SK-N-SH (cell line): ENCODE measurements around the gene DIS3L2. TPM values are rescaled to one million over a fixed set of nuclear protein-coding genes. Genes with fewer than 3 reads are reported as not detected.

Source experiments
- CTCF ChIA-PET: fragments of 300-600, 350-600 bp; formaldehyde crosslinking; extraction: SDS; loops from one replicate; lab custom pipeline; 2021; lab: Yijun Ruan, JAX
- POLR2A ChIA-PET: fragments of 350-600 bp; sonication (Branson Sonifier 250); formaldehyde crosslinking; extraction: SDS; loops from one replicate; lab custom pipeline; 2020; ENCODE audit warnings: antibody characterized with exemption, inconsistent platforms; lab: Yijun Ruan, JAX
- DNase-seq: peaks from one replicate; pipeline ENCODE4 v3.0.0; 2012
- H2AFZ ChIP-seq: fragments of 200-600 bp; sonication (generic); 2 replicates; pipeline ENCODE4 v1.8.1; 2016; ENCODE audit warnings: antibody characterized with exemption, mild to moderate bottlenecking, low read depth
- H3F3A ChIP-seq: fragments of 200-600 bp; sonication (generic); replicated peaks from 2 replicates; pipeline ENCODE3; 2016; ENCODE audit warnings: antibody characterized with exemption, mild to moderate bottlenecking; ENCODE audit not compliant: insufficient read depth
- H3K27ac ChIP-seq, 2 experiments: fragments of 200-500 bp in 1 of 2; fragments of 200-600 bp in 1 of 2; sonication (Bioruptor generic) in 1 of 2; sonication (generic), shearing (Covaris generic) in 1 of 2; 2 replicates each; pipeline versions ENCODE4 v1.5.1 to v1.6.1; 2014 to 2016; ENCODE audit warnings: low read depth in 2 of 2, inconsistent platforms in 1 of 2, low read length in 1 of 2, mild to moderate bottlenecking in 1 of 2, mixed read lengths in 1 of 2
- H3K27me3 ChIP-seq: fragments of 200-600 bp; sonication (generic), shearing (Covaris generic); 2 replicates; pipeline ENCODE4 v1.6.1; 2016; ENCODE audit warnings: mixed run types; ENCODE audit not compliant: insufficient read depth
- H3K36me3 ChIP-seq, 2 experiments: fragments of 200-500 bp in 1 of 2; fragments of 200-600 bp in 1 of 2; sonication (Bioruptor generic) in 1 of 2; sonication (generic) in 1 of 2; replicated peaks in 1 of 2; 2 replicates each; pipeline versions ENCODE3 to v1.5.1; 2014 to 2016; ENCODE audit warnings: low read length in 1 of 2, mild to moderate bottlenecking in 1 of 2; ENCODE audit not compliant: insufficient read depth in 2 of 2, control insufficient read depth in 1 of 2
- H3K4me1 ChIP-seq, 2 experiments: fragments of 200-500 bp in 1 of 2; fragments of 200-600 bp in 1 of 2; sonication (Bioruptor generic) in 1 of 2; sonication (generic), shearing (Covaris generic) in 1 of 2; 2 replicates each; pipeline versions ENCODE4 v1.5.1 to v1.6.1; 2014 to 2016; ENCODE audit warnings: low read depth in 1 of 2, low read length in 1 of 2, mixed run types in 1 of 2; ENCODE audit not compliant: insufficient read depth in 2 of 2, control insufficient read depth in 1 of 2
- H3K4me2 ChIP-seq: fragments of 200-600 bp; sonication (generic), shearing (Covaris generic); 2 replicates; pipeline ENCODE4 v1.6.1; 2017; ENCODE audit warnings: mixed run types
- H3K4me3 ChIP-seq, 2 experiments: fragments of 200-500 bp in 1 of 2; fragments of 200-600 bp in 1 of 2; sonication (Bioruptor generic) in 1 of 2; sonication (generic), shearing (Covaris generic) in 1 of 2; 2 replicates each; pipeline versions ENCODE4 v1.5.1 to v1.8.1; 2014 to 2016; ENCODE audit warnings: low read depth in 2 of 2, inconsistent platforms in 1 of 2, low read length in 1 of 2, mild to moderate bottlenecking in 1 of 2, mixed read lengths in 1 of 2, moderate library complexity in 1 of 2
- H3K79me2 ChIP-seq: fragments of 200-600 bp; sonication (generic); 2 replicates; pipeline ENCODE4 v1.8.1; 2017; ENCODE audit warnings: mild to moderate bottlenecking; ENCODE audit not compliant: insufficient read depth
- H3K9ac ChIP-seq: fragments of 200-600 bp; sonication (generic); 2 replicates; pipeline ENCODE4 v1.6.1; 2017; ENCODE audit warnings: mixed run types
- H3K9me2 ChIP-seq: fragments of 200-600 bp; sonication (generic); 2 replicates; pipeline ENCODE4 v1.6.1; 2017; ENCODE audit warnings: mixed run types
- H3K9me3 ChIP-seq: fragments of 200-600 bp; sonication (generic); 2 replicates; pipeline ENCODE4 v1.6.1; 2017; ENCODE audit warnings: mixed run types, mild to moderate bottlenecking, moderate library complexity
- H4K20me1 ChIP-seq: fragments of 200-600 bp; sonication (generic); 2 replicates; pipeline ENCODE4 v1.6.1; 2017; ENCODE audit warnings: mild to moderate bottlenecking, mixed run types; ENCODE audit not compliant: insufficient read depth
- CHD2 ChIP-seq: fragments of 150-350 bp; IDR thresholded peaks from 2 replicates; pipeline ENCODE4 v1.6.1; 2018; ENCODE audit warnings: low read length; ENCODE audit not compliant: partially characterized antibody
- EP300 ChIP-seq, 2 experiments: IDR thresholded peaks; 2 replicates each; pipeline versions ENCODE4 v1.4.0 to v1.6.1; 2012; ENCODE audit warnings: borderline replicate concordance in 1 of 2, low read depth in 1 of 2, low read length in 1 of 2
- FOSL2 ChIP-seq: IDR thresholded peaks from 2 replicates; pipeline ENCODE4 v1.4.0; 2012; ENCODE audit warnings: low read depth, mild to moderate bottlenecking, moderate library complexity, borderline replicate concordance
- NFIC ChIP-seq: IDR thresholded peaks from 2 replicates; pipeline ENCODE4 v1.4.0; 2012; ENCODE audit warnings: borderline replicate concordance
- NRF1 ChIP-seq: IDR thresholded peaks from 2 replicates; pipeline ENCODE4 v1.6.1; 2012; ENCODE audit warnings: low read depth, mild to moderate bottlenecking, low read length
- PBX3 ChIP-seq: IDR thresholded peaks from 2 replicates; pipeline ENCODE4; 2012
- RCOR1 ChIP-seq: fragments of 150-350 bp; IDR thresholded peaks from 2 replicates; pipeline ENCODE4 v1.6.1; 2017; ENCODE audit warnings: antibody characterized with exemption, low read length
- RFX5 ChIP-seq: IDR thresholded peaks from 2 replicates; pipeline ENCODE4 v1.6.1; 2012; ENCODE audit warnings: mild to moderate bottlenecking, improper control_type of control experiment, low read length
- SIN3A ChIP-seq: IDR thresholded peaks from 2 replicates; pipeline ENCODE4 v1.6.1; 2012; ENCODE audit warnings: low read depth, mild to moderate bottlenecking, low read length, moderate library complexity, borderline replicate concordance
- SMC3 ChIP-seq: IDR thresholded peaks from 2 replicates; pipeline ENCODE4 v1.6.1; 2012; ENCODE audit warnings: low read depth, low read length, improper control_type of control experiment
- TCF12 ChIP-seq: IDR thresholded peaks from 2 replicates; pipeline ENCODE4 v1.4.0; 2012
- YY1 ChIP-seq: IDR thresholded peaks from 2 replicates; pipeline ENCODE4 v1.4.0; 2012; ENCODE audit warnings: low read depth, mild to moderate bottlenecking
- ZBTB33 ChIP-seq: IDR thresholded peaks from 2 replicates; pipeline ENCODE4 v1.4.0; 2012; ENCODE audit warnings: low read depth, borderline replicate concordance
- WGBS: methylation state at CpG from one replicate; pipeline ENCODE4 v1.1.6; 2017; ENCODE audit warnings: low lambda C conversion rate; 5-methylcytosine and 5-hydroxymethylcytosine counted together
- polyA plus RNA-seq, 3 experiments: library from polyadenylated mRNA; depleted of rRNA; stranded (reverse); fragments of >200 nt; gene quantifications; 2 replicates each; pipeline ENCODE4 v1.2.3, GENCODE V29; 2012
- TF ChIP-seq, protein P1 (sequence below): fragments of 150-350 bp; IDR thresholded peaks from 2 replicates; pipeline ENCODE4 v1.6.1; 2016; ENCODE audit warnings: mild to moderate bottlenecking, low read depth, low read length
- TF ChIP-seq, protein P2 (sequence below): IDR thresholded peaks from 2 replicates; pipeline ENCODE4 v1.4.0; 2012; ENCODE audit warnings: low read depth

DIS3L2 gene
- polyA plus RNA-seq, 1 of the 3 experiments (the other 2 are of a cell fraction): 17.9 TPM

- Histone ChIP-seq H3K79me2 (no peaks in the 10 kb centered on the region), H3F3A (no peaks in the 10 kb centered on the region), H3K4me1 (no peaks in the 10 kb centered on the region; a peak in 1 of 4 replicates), H2AFZ (no peak overlapping the region), H3K27ac (no peak overlapping the region), H4K20me1 (no peaks in the 10 kb centered on the region), H3K4me2 (no peak overlapping the region), H3K9me3 (no peaks in the 10 kb centered on the region), H3K36me3 (peaks cover 2% of the 10 kb centered on the region in 2 experiments), H3K9ac (no peak overlapping the region), H3K27me3 (no peaks in the 10 kb centered on the region), H3K9me2 (no peaks in the 10 kb centered on the region), H3K4me3 (no peak overlapping the region)
- POLR2A ChIA-PET: no interaction called here
- TF ChIP-seq ZBTB33 (no peak), RCOR1 (no peak), YY1 (no peak), RFX5 (no peak), CHD2 (no peak), NFIC (no peak), EP300 (IDR thresholded peaks at IDR 0.05; ENCODE audit: borderline replicate concordance in 1 of 2, low read depth in 1 of 2, low read length in 1 of 2) (no peak), SMC3 (no peak), SIN3A (no peak), TCF12 (no peak)
- TF ChIP-seq, protein P1, sequence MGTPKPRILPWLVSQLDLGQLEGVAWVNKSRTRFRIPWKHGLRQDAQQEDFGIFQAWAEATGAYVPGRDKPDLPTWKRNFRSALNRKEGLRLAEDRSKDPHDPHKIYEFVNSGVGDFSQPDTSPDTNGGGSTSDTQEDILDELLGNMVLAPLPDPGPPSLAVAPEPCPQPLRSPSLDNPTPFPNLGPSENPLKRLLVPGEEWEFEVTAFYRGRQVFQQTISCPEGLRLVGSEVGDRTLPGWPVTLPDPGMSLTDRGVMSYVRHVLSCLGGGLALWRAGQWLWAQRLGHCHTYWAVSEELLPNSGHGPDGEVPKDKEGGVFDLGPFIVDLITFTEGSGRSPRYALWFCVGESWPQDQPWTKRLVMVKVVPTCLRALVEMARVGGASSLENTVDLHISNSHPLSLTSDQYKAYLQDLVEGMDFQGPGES: no peak
- CTCF ChIA-PET: interaction anchor here (1.0 to 2.7 kb wide), 7 partner anchors 9 to 401 kb away, joined by 3 to 11 read pairs (median 4); no protein-coding TSS in a partner anchor
- WGBS: 95% methylated on average over 7 of the region's 7 CpGs
- DNase-seq: no peak
These were observed 345.3 kb downstream of the DIS3L2 start for GRCh38 chr2:232306741-232307305.

DNA sequence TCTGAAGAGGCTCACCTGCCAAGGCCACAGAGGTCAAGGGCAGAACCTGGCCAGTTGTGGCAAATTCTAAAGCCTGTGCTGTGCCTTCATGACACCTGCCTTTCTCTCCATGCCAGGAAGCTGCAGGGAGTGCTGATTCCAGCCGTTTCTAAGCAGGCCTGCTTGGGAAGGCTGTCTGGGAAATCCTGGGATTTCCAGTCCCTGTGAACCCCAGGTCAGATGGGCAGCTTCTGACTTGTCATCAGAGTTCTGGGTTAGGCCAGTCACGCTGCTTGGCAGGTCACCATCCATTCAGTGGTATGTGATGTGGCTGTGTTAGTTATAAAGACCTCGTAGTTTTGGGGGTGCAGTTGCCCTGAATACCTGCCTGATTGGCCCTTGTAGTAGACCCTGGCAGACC lies 346.3 kb downstream of the DIS3L2 start:
- H3K9ac ChIP-seq: no peak overlapping the region
- no peaks in the 10 kb centered on the region for H3K27me3 ChIP-seq
- no peak overlapping the region for H3K4me3 ChIP-seq
- H2AFZ ChIP-seq: no peak overlapping the region
- H3K4me1 ChIP-seq: no peaks in the 10 kb centered on the region; a peak in 1 of 4 replicates
- H3K9me2 ChIP-seq: no peaks in the 10 kb centered on the region
- no peak overlapping the region for H3K27ac ChIP-seq
- no peaks in the 10 kb centered on the region for H3F3A ChIP-seq
- WGBS: 17% methylated on average over 1 of the region's 3 CpGs
- ChIA-PET CTCF (interaction anchor here (0.7 to 3.9 kb wide), 5 partner anchors 14 to 402 kb away, joined by 3 to 16 read pairs (median 6); no protein-coding TSS in a partner anchor), POLR2A (no interaction called here)
- no peaks in the 10 kb centered on the region for H3K9me3 ChIP-seq
- peaks cover 2% of the 10 kb centered on the region in 2 experiments for H3K36me3 ChIP-seq
- TF ChIP-seq PBX3 (no peak), SIN3A (no peak), CHD2 (no peak), NRF1 (no peak), FOSL2 (no peak), TCF12 (no peak)
- TF ChIP-seq, protein P1: no peak
- TF ChIP-seq, protein P2, sequence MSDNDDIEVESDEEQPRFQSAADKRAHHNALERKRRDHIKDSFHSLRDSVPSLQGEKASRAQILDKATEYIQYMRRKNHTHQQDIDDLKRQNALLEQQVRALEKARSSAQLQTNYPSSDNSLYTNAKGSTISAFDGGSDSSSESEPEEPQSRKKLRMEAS: no peak
- H4K20me1 ChIP-seq: no peaks in the 10 kb centered on the region
- DNase-seq: no peak
- no peaks in the 10 kb centered on the region for H3K79me2 ChIP-seq
- no peak overlapping the region for H3K4me2 ChIP-seq
